Upper lobe of right lung (tissue), 1 donor: ENCODE data around the gene DAB1. TPM values are rescaled to one million over a fixed set of nuclear protein-coding genes. Genes with fewer than 3 reads are reported as not detected.

Experiments
- ATAC-seq: fragments of 200-7000 bp; cut with Tn5 transposase; one replicate; pipeline ENCODE4 v1.9.1; 2020; ENCODE audit warnings: mild to moderate bottlenecking, moderate library complexity
- DNase-seq: peaks from one replicate; pipeline ENCODE4 v3.0.0-alpha.2; 2020
- H3K27ac ChIP-seq: fragments of 200-600 bp; one replicate; pipeline ENCODE4 v1.8.0; 2022
- H3K27me3 ChIP-seq: fragments of 200-600 bp; one replicate; pipeline ENCODE4 v1.8.0; 2022; ENCODE audit warnings: mild to moderate bottlenecking
- H3K36me3 ChIP-seq: fragments of 200-600 bp; one replicate; pipeline ENCODE4 v1.8.0; 2022
- H3K4me1 ChIP-seq: fragments of 200-600 bp; one replicate; pipeline ENCODE4 v1.8.0; 2022
- H3K4me3 ChIP-seq: fragments of 200-600 bp; one replicate; pipeline ENCODE4 v1.8.0; 2022; ENCODE audit warnings: mild to moderate bottlenecking
- H3K9me3 ChIP-seq: fragments of 200-600 bp; one replicate; pipeline ENCODE4 v1.8.0; 2022
- intact Hi-C: fragments of 100-400 bp; cut with DNase I; formaldehyde crosslinking; loops from one replicate; pipeline ENCODE4 v1.11.0; 2022
- total RNA-seq: library from RNA; stranded (reverse); fragmentation: NEBNext Ultra II Directional; extraction: Animal tissue kit (Norgen Biotek cat#: 25700); gene quantifications from one replicate; pipeline ENCODE4 v1.2.1, GENCODE V29; 2021
- TF ChIP-seq, protein P1 (sequence below): fragments of 200-600 bp; IDR thresholded peaks from one replicate; pipeline ENCODE4 v1.8.0; 2022; ENCODE audit warnings: antibody characterized with exemption
- donor health status: DM: no; HTN: yes; CAD: no; lungs with severe emphysema.

The DAB1 gene
- total RNA-seq, 1 donor from 2014 or later: 0.29 TPM

GRCh38 chr1:57249511-57249910 is 174.3 kb downstream of the DAB1 start:
- H3K27me3 ChIP-seq: no peaks in the 10 kb centered on the region
- H3K36me3 ChIP-seq: no peaks in the 10 kb centered on the region
- TF ChIP-seq, protein P1, sequence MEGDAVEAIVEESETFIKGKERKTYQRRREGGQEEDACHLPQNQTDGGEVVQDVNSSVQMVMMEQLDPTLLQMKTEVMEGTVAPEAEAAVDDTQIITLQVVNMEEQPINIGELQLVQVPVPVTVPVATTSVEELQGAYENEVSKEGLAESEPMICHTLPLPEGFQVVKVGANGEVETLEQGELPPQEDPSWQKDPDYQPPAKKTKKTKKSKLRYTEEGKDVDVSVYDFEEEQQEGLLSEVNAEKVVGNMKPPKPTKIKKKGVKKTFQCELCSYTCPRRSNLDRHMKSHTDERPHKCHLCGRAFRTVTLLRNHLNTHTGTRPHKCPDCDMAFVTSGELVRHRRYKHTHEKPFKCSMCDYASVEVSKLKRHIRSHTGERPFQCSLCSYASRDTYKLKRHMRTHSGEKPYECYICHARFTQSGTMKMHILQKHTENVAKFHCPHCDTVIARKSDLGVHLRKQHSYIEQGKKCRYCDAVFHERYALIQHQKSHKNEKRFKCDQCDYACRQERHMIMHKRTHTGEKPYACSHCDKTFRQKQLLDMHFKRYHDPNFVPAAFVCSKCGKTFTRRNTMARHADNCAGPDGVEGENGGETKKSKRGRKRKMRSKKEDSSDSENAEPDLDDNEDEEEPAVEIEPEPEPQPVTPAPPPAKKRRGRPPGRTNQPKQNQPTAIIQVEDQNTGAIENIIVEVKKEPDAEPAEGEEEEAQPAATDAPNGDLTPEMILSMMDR: no peak
- no peak overlapping the region for H3K27ac ChIP-seq
- DNase-seq (no peak), ATAC-seq (no peak)
- H3K4me1 ChIP-seq: no peaks in the 10 kb centered on the region
- intact Hi-C loops: no loop called here
- H3K9me3 ChIP-seq: peaks cover 2% of the 10 kb centered on the region
- no peak overlapping the region for H3K4me3 ChIP-seq

- Histone ChIP-seq H3K27me3 (no peaks in the 10 kb centered on the region), H3K4me3 (no peak overlapping the region), H3K9me3 (peaks cover 2% of the 10 kb centered on the region), H3K4me1 (no peaks in the 10 kb centered on the region), H3K27ac (no peak overlapping the region), H3K36me3 (no peaks in the 10 kb centered on the region)
- intact Hi-C loops: no loop called here
- TF ChIP-seq, protein P1: no peak
- no peak for DNase-seq
- peak; percentile 35 for ATAC-seq
Observed at GRCh38 chr1:57248830-57249229, 175.0 kb downstream of the DAB1 start.

DNA sequence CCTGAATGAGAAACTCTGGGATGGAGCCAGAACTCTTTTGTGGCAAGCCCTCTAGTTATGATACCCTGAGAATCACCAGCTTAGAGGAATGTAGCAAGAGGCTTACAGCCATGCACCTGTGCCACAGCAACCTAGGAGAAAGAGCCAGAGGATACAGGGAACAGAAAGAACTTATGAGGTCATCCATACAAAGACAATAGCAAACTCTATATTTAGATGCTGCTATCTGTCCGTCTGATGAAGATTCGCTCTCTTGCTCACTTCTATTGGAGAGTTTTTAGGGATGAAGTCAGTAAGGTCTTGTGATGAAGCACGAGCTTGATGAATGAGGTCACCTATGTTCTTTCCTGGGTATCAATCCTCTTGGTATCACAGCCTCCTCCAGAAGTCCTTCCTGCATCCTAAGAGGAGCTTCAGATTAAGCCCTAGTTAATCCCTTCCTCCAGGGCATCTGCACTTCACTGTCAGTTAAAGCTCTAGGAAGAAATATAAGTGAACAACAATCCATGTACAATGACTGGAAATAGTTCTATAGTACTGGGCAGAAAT is 185.6 kb downstream of the DAB1 start:
- DNase-seq: no peak
- Histone ChIP-seq H3K27ac (no peak overlapping the region), H3K4me3 (no peak overlapping the region), H3K27me3 (no peaks in the 10 kb centered on the region), H3K36me3 (no peaks in the 10 kb centered on the region), H3K4me1 (no peaks in the 10 kb centered on the region), H3K9me3 (no peaks in the 10 kb centered on the region)
- no peak for ATAC-seq
- intact Hi-C loops: no loop called here
- TF ChIP-seq, protein P1: no peak

DNA sequence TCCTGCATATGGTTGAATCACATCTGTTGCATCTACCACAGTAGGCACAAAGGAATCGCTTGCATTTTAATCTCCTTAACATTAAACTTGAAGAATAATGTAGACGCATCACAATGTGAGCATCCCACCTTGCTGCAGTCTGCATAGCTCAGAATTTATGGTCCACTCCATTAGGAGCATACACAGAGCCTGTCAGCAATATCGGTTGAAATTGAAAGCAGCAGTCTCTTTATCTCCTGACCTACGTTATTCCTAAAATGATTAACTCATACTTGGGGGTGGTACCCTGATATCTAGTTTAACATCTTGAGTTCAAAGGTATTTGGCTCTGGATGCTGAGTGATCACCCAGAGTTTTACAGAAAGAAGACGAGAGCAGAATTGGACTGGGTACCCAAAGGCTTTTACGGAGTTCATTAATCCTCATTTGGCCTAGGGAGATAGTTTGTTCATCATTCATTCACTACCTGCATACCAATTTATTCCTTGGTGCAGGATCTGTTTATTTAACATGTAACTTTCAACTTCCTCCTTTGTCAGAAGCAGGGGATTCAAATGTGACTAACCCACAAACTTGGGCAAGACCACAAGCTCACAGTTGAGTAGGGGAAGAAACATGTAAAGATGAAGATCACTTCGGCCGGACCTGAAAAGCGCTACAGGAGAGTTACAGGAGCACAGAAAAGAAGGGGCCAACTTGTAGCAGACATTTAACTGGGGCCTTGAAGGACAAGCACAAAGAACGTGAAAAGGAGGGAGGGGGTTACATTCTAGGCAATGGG is 187.9 kb downstream of the DAB1 start:
- no peaks in the 10 kb centered on the region for H3K36me3 ChIP-seq
- H3K27ac ChIP-seq: no peak overlapping the region
- H3K4me3 ChIP-seq: no peak overlapping the region
- H3K9me3 ChIP-seq: no peaks in the 10 kb centered on the region
- TF ChIP-seq, protein P1: no peak
- H3K27me3 ChIP-seq: no peaks in the 10 kb centered on the region
- H3K4me1 ChIP-seq: no peaks in the 10 kb centered on the region
- ATAC-seq: no peak
- DNase-seq: no peak
- intact Hi-C loops: no loop called here

- Histone ChIP-seq H3K9me3 (no peaks in the 10 kb centered on the region), H3K27ac (no peak overlapping the region), H3K4me3 (no peak overlapping the region), H3K36me3 (no peaks in the 10 kb centered on the region), H3K27me3 (no peaks in the 10 kb centered on the region), H3K4me1 (no peaks in the 10 kb centered on the region)
- intact Hi-C loops: no loop called here
- TF ChIP-seq, protein P1: no peak
- DNase-seq: no peak
- ATAC-seq: no peak
Observed at GRCh38 chr1:57234459-57234858, 189.4 kb downstream of the DAB1 start.
